ENCODE results near the gene PRKCE. TPM values are rescaled to one million over a fixed set of nuclear protein-coding genes. Genes with fewer than 3 reads are reported as not detected.

PRKCE gene
- polyA plus RNA-seq, 3 donors = 1.3 to 7.7 (median 2.3) TPM

GRCh38 chr2:45728458-45728942 lies 77.0 kb downstream of the PRKCE start:
- Mint-ChIP-seq H3K9me3 (peaks cover 0 to 5% (median 0%) of the 10 kb centered on the region in 7 donors), H3K27ac (peak overlapping the region in 4 of 7 donors; percentile 37 to 70 (median 66)), H3K4me3 (no peak overlapping the region), H3K36me3 (peaks cover 1 to 6% of the 10 kb centered on the region in 2 donors), H3K27me3 (ENCODE audit: low read depth in 3 of 3) (peaks cover 0 to 4% (median under 1%) of the 10 kb centered on the region in 3 donors), H3K4me1 (peaks cover 63% of the 10 kb centered on the region)
- H3K79me2 ChIP-seq (ENCODE audit: insufficient read depth, low read length) = peaks cover 24% of the 10 kb centered on the region
- no peaks in the 10 kb centered on the region for H3K27me3 ChIP-seq (ENCODE audit: control insufficient read depth in 2 of 2, insufficient read depth in 2 of 2, low read length in 2 of 2)
- H3K9me3 ChIP-seq (replicated peaks in 1 of 2; ENCODE audit: control insufficient read depth in 1 of 2, insufficient read depth in 1 of 2, low read length in 2 of 2) = no peaks in the 10 kb centered on the region
- TF ChIP-seq CTCF (IDR thresholded peaks at IDR 0.05) = no peak
- WGBS (ENCODE audit: insufficient coverage) = 7% methylated on average over 2 of the region's 4 CpGs
- H2AFZ ChIP-seq (ENCODE audit: insufficient read depth, low read depth, low read length, poor library complexity, severe bottlenecking) = no peak overlapping the region
- H4K20me1 ChIP-seq (ENCODE audit: insufficient read depth, low read length) = no peaks in the 10 kb centered on the region
- no peak overlapping the region for H3K27ac ChIP-seq (ENCODE audit: low read depth in 1 of 2, low read length in 2 of 2)
- H3K4me3 ChIP-seq (replicated peaks in 1 of 3; ENCODE audit: low read depth in 2 of 3, low read length in 3 of 3) = no peak overlapping the region
- no peak overlapping the region for H3K9ac ChIP-seq (ENCODE audit: insufficient read depth, low read length, poor library complexity, severe bottlenecking)
- intact Hi-C loops (cut with micrococcal nuclease) = loop anchor here (2.0 to 5.0 kb wide), 3 partner anchors 42 to 76 kb away; partner anchors contain the start of gene PRKCE (in 1 of the 2)
- H3K36me3 ChIP-seq (replicated peaks in 1 of 2; ENCODE audit: control insufficient read depth in 1 of 2, insufficient read depth in 2 of 2, low read length in 2 of 2) = no peaks in the 10 kb centered on the region
- no peak overlapping the region for H3K4me2 ChIP-seq (replicated peaks; ENCODE audit: extremely low read depth, low read length, poor library complexity, severe bottlenecking)
- peak in 2 of 3 donors; percentile 38 to 85 for DNase-seq
- peaks cover 65 to 66% of the 10 kb centered on the region in 2 donors for H3K4me1 ChIP-seq (ENCODE audit: control insufficient read depth in 1 of 2, insufficient read depth in 2 of 2, low read length in 2 of 2)

GRCh38 chr2:45729753-45730512 lies 78.5 kb downstream of the PRKCE start:
- no peak overlapping the region for H3K9ac ChIP-seq (ENCODE audit: insufficient read depth, low read length, poor library complexity, severe bottlenecking)
- peak overlapping the region; percentile 53 for H2AFZ ChIP-seq (ENCODE audit: insufficient read depth, low read depth, low read length, poor library complexity, severe bottlenecking)
- Mint-ChIP-seq H3K27ac (peak overlapping the region; percentile 8 to 90 (median 76)), H3K4me1 (peaks cover 58% of the 10 kb centered on the region), H3K4me3 (peak overlapping the region; percentile 34 to 40), H3K36me3 (peaks cover 1 to 6% of the 10 kb centered on the region in 2 donors), H3K9me3 (peaks cover 0 to 5% (median 0%) of the 10 kb centered on the region in 7 donors), H3K27me3 (ENCODE audit: low read depth in 3 of 3) (peaks cover 0 to 4% (median 0%) of the 10 kb centered on the region in 3 donors)
- intact Hi-C loops (cut with micrococcal nuclease) = loop anchor here (2.0 to 5.0 kb wide), 3 partner anchors 41 to 78 kb away; partner anchors contain the start of gene PRKCE (in 1 of the 2)
- H3K9me3 ChIP-seq (replicated peaks in 1 of 2; ENCODE audit: control insufficient read depth in 1 of 2, insufficient read depth in 1 of 2, low read length in 2 of 2) = no peaks in the 10 kb centered on the region
- H3K36me3 ChIP-seq (replicated peaks in 1 of 2; ENCODE audit: control insufficient read depth in 1 of 2, insufficient read depth in 2 of 2, low read length in 2 of 2) = no peaks in the 10 kb centered on the region
- peak overlapping the region; percentile 57 to 69 for H3K27ac ChIP-seq (ENCODE audit: low read depth in 1 of 2, low read length in 2 of 2)
- peaks cover 24% of the 10 kb centered on the region for H3K79me2 ChIP-seq (ENCODE audit: insufficient read depth, low read length)
- DNase-seq = peak; percentile 68 to 80 (median 70)
- H3K4me3 ChIP-seq (replicated peaks in 1 of 3; ENCODE audit: low read depth in 2 of 3, low read length in 3 of 3) = peak overlapping the region in 1 of 3 experiments; percentile 35
- 76% methylated on average over 2 of the region's 8 CpGs for WGBS (ENCODE audit: insufficient coverage)
- H3K27me3 ChIP-seq (ENCODE audit: control insufficient read depth in 2 of 2, insufficient read depth in 2 of 2, low read length in 2 of 2) = no peaks in the 10 kb centered on the region
- peak overlapping the region; percentile 40 for H3K4me2 ChIP-seq (replicated peaks; ENCODE audit: extremely low read depth, low read length, poor library complexity, severe bottlenecking)
- peak; percentile 59 for TF ChIP-seq CTCF (IDR thresholded peaks at IDR 0.05)
- H3K4me1 ChIP-seq (ENCODE audit: control insufficient read depth in 1 of 2, insufficient read depth in 2 of 2, low read length in 2 of 2) = peaks cover 52 to 54% of the 10 kb centered on the region in 2 donors
- H4K20me1 ChIP-seq (ENCODE audit: insufficient read depth, low read length) = no peaks in the 10 kb centered on the region
